Stimulated activated CD8-positive, alpha-beta memory T cell treated with anti-CD3 and anti-CD28 coated beads, Interleukin-7, amount 100 ng/mL, for 4 hours (primary cell): ENCODE measurements around the gene ASB7.
A peak's percentile ranks its signal among the peaks of the same experiment; 100 is the strongest.

Experiments
- DNase-seq, 2 donors: peaks; one replicate each; pipeline ENCODE4 v3.0.0-alpha.2; 2020; ENCODE audit warnings: low read depth in 2 of 2

The ASB7 gene

GRCh38 chr15:100597862-100598261 is 4.5 kb upstream of the ASB7 start:
- DNase-seq, result no peak

DNA sequence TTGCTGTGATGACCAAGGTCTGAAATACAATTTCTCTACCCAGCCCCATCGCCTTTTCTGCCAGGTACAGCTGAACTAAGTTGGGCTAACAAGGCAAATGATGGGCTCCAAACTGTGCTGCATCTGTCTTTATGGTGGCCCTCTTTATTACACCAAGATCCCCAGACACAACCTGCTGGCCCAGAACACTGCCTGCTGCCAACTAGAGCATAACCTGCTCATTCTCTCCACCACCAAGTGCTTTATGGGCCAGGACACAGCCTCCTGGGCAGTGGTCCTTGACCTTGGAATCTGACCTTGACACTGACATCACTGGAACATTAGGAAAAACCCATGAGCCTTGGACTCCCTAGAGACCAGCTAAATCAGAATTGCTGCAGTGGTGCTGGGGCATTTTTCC is 3.7 kb upstream of the ASB7 start:
- DNase-seq, result no peak

DNA sequence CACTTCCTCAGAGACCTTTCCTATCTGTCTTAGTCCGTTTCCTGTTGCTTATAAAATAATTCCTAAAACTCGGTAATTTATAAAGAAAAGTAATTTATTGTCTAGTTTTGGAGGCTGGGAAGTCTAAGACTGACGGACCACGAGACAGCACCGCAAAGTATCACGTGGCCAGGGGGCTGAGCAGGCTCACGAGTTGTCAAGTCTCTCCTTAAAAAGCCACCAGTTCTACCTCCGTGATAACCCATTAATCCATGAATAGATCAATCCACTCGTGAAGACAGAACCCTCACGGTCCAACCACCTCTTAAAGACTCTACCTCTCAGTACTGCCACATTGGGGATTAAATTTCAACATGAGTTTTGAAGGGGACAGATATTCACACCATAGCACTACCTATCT is 1.2 kb upstream of the ASB7 start:
- peak in 1 of 2 donors; percentile 24 for DNase-seq

DNA sequence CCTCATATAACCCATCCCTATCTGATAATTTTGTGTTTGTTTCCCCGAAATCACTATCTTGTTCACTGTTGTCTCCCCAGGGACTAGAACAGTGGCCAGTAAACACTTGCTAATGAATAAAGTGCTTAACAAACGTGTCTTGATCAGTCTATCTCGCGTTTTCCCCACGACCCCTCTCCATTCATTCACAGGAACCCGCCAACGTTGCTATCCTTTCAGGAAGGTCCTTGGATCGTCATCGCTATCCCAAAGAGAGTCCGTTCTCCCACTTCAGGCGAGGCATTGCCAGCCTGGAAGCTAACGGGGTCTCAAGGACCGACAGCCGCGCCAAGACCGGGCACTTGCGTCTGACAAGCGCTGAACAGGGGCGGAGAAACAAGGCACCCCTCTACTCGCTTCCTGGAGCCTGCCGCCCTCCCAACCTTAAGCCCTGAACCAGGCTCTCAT is 749 bp upstream of the ASB7 start:
- DNase-seq, result no peak

DNA sequence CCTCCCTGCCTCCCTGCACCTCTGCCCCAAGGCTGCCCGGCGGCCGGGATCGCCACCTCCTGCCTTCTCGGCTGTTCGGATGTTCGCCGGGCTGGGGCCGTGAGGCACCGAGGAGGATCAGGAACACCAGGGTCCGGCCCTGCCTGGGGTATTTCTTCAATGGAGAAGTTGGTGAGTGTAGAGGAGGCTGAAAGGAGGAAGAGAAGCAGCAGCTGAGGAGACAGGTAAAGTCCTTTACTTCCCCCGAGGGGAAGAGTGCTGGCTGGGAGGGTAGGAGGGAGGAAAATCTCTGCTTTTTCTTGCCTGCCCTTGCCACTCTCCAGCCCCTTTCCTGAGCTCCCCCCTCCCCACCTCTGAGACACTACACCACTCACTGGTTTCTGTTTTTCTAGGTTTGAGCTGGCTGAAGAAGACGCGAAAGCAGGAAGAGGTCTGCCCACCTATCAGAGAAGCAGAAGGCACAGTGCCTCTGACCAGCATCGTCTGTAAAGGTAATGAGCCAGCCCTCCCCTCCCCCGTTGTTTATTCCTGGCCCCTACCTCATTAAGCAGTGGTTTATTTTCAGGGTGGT is 519 bp downstream of the ASB7 start:
- DNase-seq, result peak in 1 of 2 donors; percentile 4

GRCh38 chr15:100612539-100612938 is 10.2 kb downstream of the ASB7 start:
- DNase-seq, result no peak

DNA sequence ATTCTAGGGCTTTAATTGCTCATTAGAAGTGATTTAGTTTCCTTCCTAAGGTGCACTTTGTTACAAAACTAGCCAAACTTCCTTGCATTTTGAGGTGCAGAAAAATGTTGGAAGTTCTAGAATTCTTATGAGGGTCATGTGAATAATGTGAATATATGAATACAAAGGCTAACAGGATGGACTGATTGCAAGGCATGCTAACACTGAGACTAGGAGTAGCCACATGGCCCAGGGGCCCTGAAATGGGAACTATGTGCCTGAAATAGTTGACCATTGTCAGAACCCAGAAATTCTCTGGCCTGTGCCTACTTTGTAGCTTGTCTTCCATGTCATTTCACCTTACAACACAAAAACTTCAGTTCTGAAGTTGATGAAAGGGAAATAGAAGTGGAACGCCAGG is 10.8 kb downstream of the ASB7 start:
- DNase-seq, result no peak

DNA sequence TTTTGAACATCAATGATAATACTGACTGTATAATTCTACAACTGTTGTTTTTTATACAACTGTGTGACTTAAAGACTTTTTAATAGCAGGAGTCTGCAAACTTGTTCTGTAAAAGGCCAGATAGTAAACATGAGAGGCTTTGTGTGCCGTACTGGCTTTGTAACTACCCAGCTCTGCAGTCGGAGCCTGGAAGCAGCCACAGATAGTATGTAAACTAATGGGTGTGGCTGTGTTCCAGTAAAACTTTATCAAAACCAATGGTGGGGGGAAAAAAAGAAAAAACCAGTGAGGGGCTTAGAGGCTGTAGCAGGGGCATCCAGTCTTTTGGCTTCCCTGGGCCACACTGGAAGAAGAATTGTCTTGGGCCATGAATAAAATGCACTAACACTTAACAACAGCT is 11.9 kb downstream of the ASB7 start:
- DNase-seq, result no peak

GRCh38 chr15:100614918-100615317 is 12.5 kb downstream of the ASB7 start:
- no peak for DNase-seq

GRCh38 chr15:100615801-100616200 is 13.4 kb downstream of the ASB7 start:
- DNase-seq, result no peak

- DNase-seq, result no peak
Measured at GRCh38 chr15:100616700-100617099, 14.3 kb downstream of the ASB7 start.

DNA sequence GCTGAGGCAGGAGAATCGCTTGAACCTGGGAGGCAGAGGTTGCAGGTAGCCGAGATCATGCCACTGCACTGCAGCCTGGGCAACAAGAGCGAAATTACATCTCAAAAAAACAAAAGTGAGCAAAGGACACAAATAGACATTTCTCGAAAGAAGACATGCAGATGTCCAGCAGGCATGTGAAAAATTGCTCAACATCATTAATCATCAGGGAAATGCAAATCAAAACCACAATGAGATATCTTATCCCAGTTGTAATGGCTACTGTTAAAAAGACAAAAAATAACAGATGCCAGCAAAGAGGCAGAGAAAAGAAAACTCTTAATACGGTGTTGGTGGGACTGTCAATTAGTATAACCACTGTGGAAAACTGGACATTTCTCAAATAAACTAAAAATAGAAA is 20.9 kb downstream of the ASB7 start:
- DNase-seq, result no peak

DNA sequence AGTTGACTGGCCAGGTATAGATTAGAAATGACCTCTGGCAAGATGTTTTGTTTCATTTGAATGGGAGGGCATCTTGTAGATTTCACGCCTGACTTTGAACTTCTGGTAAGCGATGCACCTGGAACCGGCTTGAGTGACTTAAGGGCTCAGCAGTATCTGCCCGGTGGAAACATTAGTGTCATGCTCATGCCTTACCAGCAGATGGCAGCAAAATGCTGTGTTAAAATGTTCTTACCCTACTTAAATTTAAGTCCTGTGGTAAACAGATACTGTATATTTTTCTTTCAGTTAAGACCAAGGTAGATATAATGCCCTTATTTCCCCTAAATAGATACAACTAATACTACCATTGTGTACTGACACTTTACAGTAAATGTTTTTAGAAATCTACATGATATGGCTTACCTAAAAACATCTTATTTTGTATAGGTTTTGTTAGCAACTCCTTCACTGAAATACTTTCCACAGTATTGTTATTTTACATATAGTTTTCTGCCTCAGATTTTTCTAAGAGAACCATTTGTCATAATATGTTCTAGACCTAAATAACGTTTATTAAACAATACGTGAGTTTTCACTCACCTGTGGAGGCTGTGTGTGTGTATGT is 25.5 kb downstream of the ASB7 start:
- peak; percentile 39 to 48 for DNase-seq

DNA sequence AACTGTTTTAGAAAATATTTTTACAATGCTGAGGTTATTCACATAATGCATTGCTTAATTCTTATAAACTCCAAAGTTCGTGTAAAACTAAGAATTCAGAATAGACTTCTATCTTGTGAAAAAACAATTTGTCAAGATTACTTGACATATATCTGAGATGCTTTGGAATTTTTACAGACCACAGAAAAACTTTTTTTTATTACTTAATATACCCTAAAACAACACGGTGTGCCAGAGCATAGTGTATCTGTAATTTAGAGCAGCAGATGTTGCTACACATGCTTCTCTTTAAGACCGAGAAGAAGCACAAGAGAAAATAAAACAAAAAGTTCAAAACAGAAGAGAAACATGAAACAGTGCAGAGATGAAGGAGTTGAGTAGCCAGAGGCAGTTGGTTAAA is 26.4 kb downstream of the ASB7 start:
- DNase-seq, result no peak

DNA sequence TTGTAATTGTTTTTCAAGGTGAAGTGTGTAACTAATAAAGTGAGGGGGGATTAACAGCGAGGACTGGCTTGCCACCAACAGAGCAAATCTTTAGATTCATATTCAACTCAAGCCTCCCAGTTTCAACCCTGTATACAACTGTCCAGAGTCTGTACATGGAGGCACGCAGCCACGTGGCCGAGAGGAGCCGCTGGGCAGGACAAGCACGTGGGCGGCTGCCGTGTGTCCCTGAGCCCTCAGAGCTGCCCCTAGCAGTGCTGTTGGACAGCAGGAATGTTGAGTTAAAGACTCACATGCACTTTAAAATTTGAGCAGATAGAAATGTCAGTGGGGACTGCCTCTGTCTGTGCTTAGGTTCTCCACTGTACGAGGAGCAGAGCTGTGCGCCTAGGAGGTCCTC is 29.4 kb downstream of the ASB7 start:
- DNase-seq, result no peak

GRCh38 chr15:100633763-100634075 is 31.3 kb downstream of the ASB7 start:
- DNase-seq, result no peak

- DNase-seq, result no peak
Measured at GRCh38 chr15:100635406-100636071, 33.1 kb downstream of the ASB7 start.

DNA sequence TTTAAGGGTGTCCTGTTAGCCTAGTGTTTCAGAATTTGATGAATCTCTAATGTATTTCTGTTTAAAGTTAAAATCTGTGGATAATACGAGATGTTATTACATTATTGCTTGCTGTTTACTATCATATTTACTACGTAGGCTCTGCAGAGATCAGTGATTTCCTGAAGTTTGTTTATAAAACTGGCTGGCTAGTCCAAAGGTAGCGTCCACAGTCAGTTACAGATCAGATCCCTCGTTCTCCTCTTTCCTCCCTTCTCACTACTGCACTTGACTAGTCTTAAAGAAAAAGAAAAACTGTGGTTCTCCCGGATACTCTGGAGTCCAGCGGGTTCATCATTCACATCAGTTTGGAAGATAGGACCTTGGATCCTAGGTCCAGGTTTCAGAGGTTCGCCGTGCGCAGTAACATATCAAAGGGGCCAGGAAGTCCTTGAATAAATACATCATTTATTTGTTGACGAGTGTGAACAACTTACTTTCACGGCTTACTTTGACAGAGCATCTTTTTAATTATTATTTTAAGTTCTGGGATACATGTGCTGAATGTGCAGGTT is 35.9 kb downstream of the ASB7 start:
- DNase-seq, result no peak

- DNase-seq, result no peak
Measured at GRCh38 chr15:100642213-100642949, 40.0 kb downstream of the ASB7 start.

- DNase-seq, result no peak
Measured at GRCh38 chr15:100642950-100643338, 40.6 kb downstream of the ASB7 start.

GRCh38 chr15:100645671-100646070 is 43.3 kb downstream of the ASB7 start:
- DNase-seq, result no peak

DNA sequence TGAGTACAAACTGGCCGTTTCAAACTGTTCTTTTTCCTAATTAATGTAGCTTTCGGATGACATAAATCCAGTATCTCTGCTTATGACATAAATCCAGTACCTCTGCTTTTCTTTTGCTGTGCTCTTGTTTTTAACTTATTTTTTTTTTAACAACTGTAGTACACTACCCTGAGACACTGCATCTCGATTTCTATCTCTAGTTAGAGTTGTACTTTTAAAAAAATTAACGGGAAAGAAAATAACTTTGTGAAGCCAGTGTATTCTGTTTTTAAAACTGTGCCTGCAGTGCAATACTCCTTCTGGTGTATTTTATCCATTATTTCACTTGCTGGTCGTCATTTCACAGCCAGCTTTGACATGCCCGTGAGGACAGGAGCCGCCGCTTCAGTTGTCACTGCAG is 46.6 kb downstream of the ASB7 start:
- DNase-seq, result no peak

GRCh38 chr15:100650685-100651084 is 48.3 kb downstream of the ASB7 start:
- no peak for DNase-seq
